Measurements from ENCODE around the gene NDRG3. TPM values are rescaled to one million over a fixed set of nuclear protein-coding genes. Genes with fewer than 3 reads are reported as not detected.

Gene NDRG3
- total RNA-seq (2014; rRNA removed; shearing (Covaris generic)), result 6.0 and 9.9 TPM in 2 replicates

- DNase-seq (ENCODE audit: low read depth), result peak; percentile 95
Observed at GRCh38 chr20:36745927-36746659, at the start of gene NDRG3. Gene NDRG3 (minus strand): TSS chr20:36746090. CDS start chr20:36721735, 24,355 bp downstream.

GRCh38 chr20:36794116-36794474, 48.2 kb upstream of the NDRG3 start:
- no peak for DNase-seq (ENCODE audit: low read depth)

GRCh38 chr20:36793294-36794115, 47.6 kb upstream of the NDRG3 start:
- DNase-seq (ENCODE audit: low read depth), result no peak

GRCh38 chr20:36792422-36792821, 46.5 kb upstream of the NDRG3 start:
- DNase-seq (ENCODE audit: low read depth), result peak; percentile 65

GRCh38 chr20:36791862-36792261, 46.0 kb upstream of the NDRG3 start:
- DNase-seq (ENCODE audit: low read depth), result no peak

- DNase-seq (ENCODE audit: low read depth), result no peak
Observed at GRCh38 chr20:36786663-36787062, 40.8 kb upstream of the NDRG3 start.

GRCh38 chr20:36786246-36786645, 40.4 kb upstream of the NDRG3 start:
- no peak for DNase-seq (ENCODE audit: low read depth)

GRCh38 chr20:36785308-36785707, 39.4 kb upstream of the NDRG3 start:
- DNase-seq (ENCODE audit: low read depth), result no peak

- no peak for DNase-seq (ENCODE audit: low read depth)
Observed at GRCh38 chr20:36784900-36785299, 39.0 kb upstream of the NDRG3 start.

- DNase-seq (ENCODE audit: low read depth), result no peak
Observed at GRCh38 chr20:36784116-36784515, 38.2 kb upstream of the NDRG3 start.

GRCh38 chr20:36779656-36780025, 33.8 kb upstream of the NDRG3 start:
- DNase-seq (ENCODE audit: low read depth), result no peak

- DNase-seq (ENCODE audit: low read depth), result no peak
Observed at GRCh38 chr20:36778831-36779655, 33.2 kb upstream of the NDRG3 start.

- DNase-seq (ENCODE audit: low read depth), result no peak
Observed at GRCh38 chr20:36777576-36777975, 31.7 kb upstream of the NDRG3 start.

- DNase-seq (ENCODE audit: low read depth), result no peak
Observed at GRCh38 chr20:36777167-36777566, 31.3 kb upstream of the NDRG3 start.

GRCh38 chr20:36775826-36776225, 29.9 kb upstream of the NDRG3 start:
- DNase-seq (ENCODE audit: low read depth), result no peak

- DNase-seq (ENCODE audit: low read depth), result no peak
Observed at GRCh38 chr20:36775196-36775595, 29.3 kb upstream of the NDRG3 start.

GRCh38 chr20:36773597-36774390, 27.9 kb upstream of the NDRG3 start, which contains the start of gene DSN1:
Gene DSN1 (minus strand): TSS chr20:36773763. CDS start chr20:36771458, 2,305 bp downstream.
- DNase-seq (ENCODE audit: low read depth), result peak; percentile 99

GRCh38 chr20:36773107-36773596, 27.3 kb upstream of the NDRG3 start:
- DNase-seq (ENCODE audit: low read depth), result no peak

GRCh38 chr20:36770680-36771079, 24.8 kb upstream of the NDRG3 start:
- DNase-seq (ENCODE audit: low read depth), result no peak

GRCh38 chr20:36768768-36769430, 23.0 kb upstream of the NDRG3 start:
- no peak for DNase-seq (ENCODE audit: low read depth)

GRCh38 chr20:36761125-36761524, 15.2 kb upstream of the NDRG3 start:
- DNase-seq (ENCODE audit: low read depth), result no peak

All from Daoy (cell line).